Endothelial cell of umbilical vein (primary cell): ENCODE results near the gene PSD4.

ENCODE experiments used
- EZH2 ChIP-seq: IDR thresholded peaks from 2 replicates; pipeline ENCODE4 v1.6.1; 2012; ENCODE audit warnings: borderline replicate concordance, low read depth, mild to moderate bottlenecking, moderate library complexity, low read length, inconsistent platforms; ENCODE audit not compliant: severe bottlenecking
- POLR2A ChIP-seq: IDR thresholded peaks from 2 replicates; pipeline ENCODE4 v1.6.1; 2012; ENCODE audit warnings: low read depth, mild to moderate bottlenecking, control low read depth, low read length
- POLR2AphosphoS5 ChIP-seq: IDR thresholded peaks from 2 replicates; pipeline ENCODE4 v1.6.1; 2012; ENCODE audit warnings: low read depth, mild to moderate bottlenecking, control low read depth, low read length, moderate library complexity; ENCODE audit not compliant: insufficient read depth
- TF ChIP-seq, protein P1 (sequence below), 2 donors: IDR thresholded peaks; 1 replicate in 1 of 2; 2 replicates in 1 of 2; pipeline ENCODE4 v1.5.1; 2011; ENCODE audit warnings: low read length in 2 of 2, mild to moderate bottlenecking in 2 of 2, moderate library complexity in 2 of 2, control low read depth in 1 of 2, inconsistent platforms in 1 of 2, low read depth in 1 of 2; ENCODE audit not compliant: insufficient read depth in 1 of 2; ENCODE audit errors: extremely low read depth in 1 of 2
- TF ChIP-seq, protein P2 (sequence below): IDR thresholded peaks from 2 replicates; pipeline ENCODE4 v1.6.1; 2011; ENCODE audit not compliant: insufficient read depth, insufficient read length

DNA sequence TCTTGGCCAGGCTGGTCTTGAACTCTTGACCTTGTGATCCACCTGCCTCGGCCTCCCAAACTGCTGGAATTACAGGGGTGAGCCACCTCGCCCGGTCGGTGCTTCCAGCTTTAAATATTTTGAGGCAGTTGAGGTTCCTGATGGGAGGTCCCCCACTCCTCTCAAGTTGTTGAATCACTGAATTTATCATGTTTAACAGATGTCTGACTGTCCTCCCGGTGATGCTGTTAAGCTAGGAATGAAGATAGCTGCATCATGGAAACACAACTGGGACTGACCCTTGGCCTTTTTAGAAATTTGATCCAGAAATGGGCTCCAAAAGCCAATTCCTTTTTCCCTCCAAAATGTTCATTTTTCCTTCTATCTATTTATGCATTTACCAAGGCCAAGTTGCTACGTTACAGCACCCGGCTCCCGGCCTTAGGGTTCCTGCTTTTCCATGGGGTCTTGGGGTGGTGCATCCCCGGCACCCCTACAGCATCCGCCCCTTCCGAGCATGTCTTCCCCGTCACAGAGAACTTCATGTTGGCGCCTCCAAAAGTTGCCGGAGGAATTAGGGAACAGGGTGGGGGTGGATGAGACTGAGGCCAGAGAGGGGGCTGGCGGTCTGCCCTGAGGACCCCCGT, 61.1 kb downstream of the PSD4 start:
- TF ChIP-seq, protein P1, sequence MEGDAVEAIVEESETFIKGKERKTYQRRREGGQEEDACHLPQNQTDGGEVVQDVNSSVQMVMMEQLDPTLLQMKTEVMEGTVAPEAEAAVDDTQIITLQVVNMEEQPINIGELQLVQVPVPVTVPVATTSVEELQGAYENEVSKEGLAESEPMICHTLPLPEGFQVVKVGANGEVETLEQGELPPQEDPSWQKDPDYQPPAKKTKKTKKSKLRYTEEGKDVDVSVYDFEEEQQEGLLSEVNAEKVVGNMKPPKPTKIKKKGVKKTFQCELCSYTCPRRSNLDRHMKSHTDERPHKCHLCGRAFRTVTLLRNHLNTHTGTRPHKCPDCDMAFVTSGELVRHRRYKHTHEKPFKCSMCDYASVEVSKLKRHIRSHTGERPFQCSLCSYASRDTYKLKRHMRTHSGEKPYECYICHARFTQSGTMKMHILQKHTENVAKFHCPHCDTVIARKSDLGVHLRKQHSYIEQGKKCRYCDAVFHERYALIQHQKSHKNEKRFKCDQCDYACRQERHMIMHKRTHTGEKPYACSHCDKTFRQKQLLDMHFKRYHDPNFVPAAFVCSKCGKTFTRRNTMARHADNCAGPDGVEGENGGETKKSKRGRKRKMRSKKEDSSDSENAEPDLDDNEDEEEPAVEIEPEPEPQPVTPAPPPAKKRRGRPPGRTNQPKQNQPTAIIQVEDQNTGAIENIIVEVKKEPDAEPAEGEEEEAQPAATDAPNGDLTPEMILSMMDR (IDR thresholded peaks at IDR 0.05; ENCODE audit: extremely low read depth in 1 of 2, insufficient read depth in 1 of 2, low read depth in 1 of 2, low read length in 2 of 2), result no peak
- TF ChIP-seq, protein P2, sequence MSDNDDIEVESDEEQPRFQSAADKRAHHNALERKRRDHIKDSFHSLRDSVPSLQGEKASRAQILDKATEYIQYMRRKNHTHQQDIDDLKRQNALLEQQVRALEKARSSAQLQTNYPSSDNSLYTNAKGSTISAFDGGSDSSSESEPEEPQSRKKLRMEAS, result no peak
- TF ChIP-seq POLR2A (no peak), EZH2 (no peak), POLR2AphosphoS5 (no peak)
